H9 (cell line): ENCODE results near the gene LRRC27. TPM values are rescaled to one million over a fixed set of nuclear protein-coding genes. Genes with fewer than 3 reads are reported as not detected.

Source experiments
- DNase-seq: peaks from one replicate; pipeline ENCODE4 v3.0.0-alpha.2; 2017
- H2AFZ ChIP-seq: one replicate; pipeline ENCODE4 v1.6.1; 2013; ENCODE audit warnings: mild to moderate bottlenecking, low read length, control low read depth, moderate library complexity
- H2AK5ac ChIP-seq: 2 replicates; pipeline ENCODE4 v1.6.1; 2013; ENCODE audit warnings: low read length, control low read depth, mixed read lengths; ENCODE audit not compliant: insufficient read length
- H2BK120ac ChIP-seq: one replicate; pipeline ENCODE4 v1.6.1; 2013; ENCODE audit warnings: low read depth, mild to moderate bottlenecking, low read length, control low read depth, inconsistent platforms; ENCODE audit not compliant: poor library complexity, severe bottlenecking
- H2BK12ac ChIP-seq: 2 replicates; pipeline ENCODE4 v1.6.1; 2013; ENCODE audit warnings: low read length, control low read depth, mixed read lengths, low read depth; ENCODE audit not compliant: insufficient read length
- H2BK15ac ChIP-seq: 2 replicates; pipeline ENCODE4 v1.6.1; 2013; ENCODE audit warnings: low read depth, low read length, control low read depth
- H2BK20ac ChIP-seq: one replicate; pipeline ENCODE4 v1.6.1; 2013; ENCODE audit warnings: low read depth, mild to moderate bottlenecking, low read length, control low read depth, inconsistent platforms; ENCODE audit not compliant: poor library complexity, severe bottlenecking
- H2BK5ac ChIP-seq: 2 replicates; pipeline ENCODE4 v1.6.1; 2013; ENCODE audit warnings: low read length, control low read depth, mixed read lengths; ENCODE audit not compliant: insufficient read length
- H3K14ac ChIP-seq: 2 replicates; pipeline ENCODE4 v1.6.1; 2013; ENCODE audit warnings: low read length, control low read depth; ENCODE audit not compliant: insufficient read depth
- H3K18ac ChIP-seq: 2 replicates; pipeline ENCODE4 v1.6.1; 2013; ENCODE audit warnings: low read depth, mild to moderate bottlenecking, mixed read lengths, low read length, control low read depth; ENCODE audit not compliant: insufficient read length
- H3K23ac ChIP-seq: 2 replicates; pipeline ENCODE4 v1.6.1; 2013; ENCODE audit warnings: low read length, control low read depth, mixed read lengths, low read depth; ENCODE audit not compliant: insufficient read length
- H3K23me2 ChIP-seq: 2 replicates; pipeline ENCODE4 v1.6.1; 2013; ENCODE audit warnings: low read depth, mild to moderate bottlenecking, mixed read lengths, low read length, control low read depth; ENCODE audit not compliant: insufficient read length, poor library complexity, severe bottlenecking
- H3K27ac ChIP-seq: 2 replicates; pipeline ENCODE4 v1.5.1; 2013; ENCODE audit warnings: low read length, control low read depth, mixed read lengths, low read depth; ENCODE audit not compliant: insufficient read length
- H3K27me3 ChIP-seq: 2 replicates; pipeline ENCODE4 v1.6.1; 2013; ENCODE audit warnings: low read length, control low read depth, inconsistent platforms; ENCODE audit not compliant: insufficient read depth
- H3K4ac ChIP-seq: 2 replicates; pipeline ENCODE4 v1.6.1; 2013; ENCODE audit warnings: low read depth, mild to moderate bottlenecking, control low read depth, inconsistent platforms, low read length, moderate library complexity
- H3K4me1 ChIP-seq: 2 replicates; pipeline ENCODE4 v1.6.1; 2013; ENCODE audit warnings: low read length, control low read depth, inconsistent platforms; ENCODE audit not compliant: insufficient read depth
- H3K4me2 ChIP-seq: 2 replicates; pipeline ENCODE4 v1.6.1; 2013; ENCODE audit warnings: low read length, control low read depth, mixed read lengths; ENCODE audit not compliant: insufficient read length, insufficient read depth
- H3K56ac ChIP-seq: 2 replicates; pipeline ENCODE4 v1.6.1; 2013; ENCODE audit warnings: low read depth, mild to moderate bottlenecking, mixed read lengths, low read length, control low read depth; ENCODE audit not compliant: insufficient read length
- H3K79me1 ChIP-seq: 2 replicates; pipeline ENCODE4 v1.6.1; 2013; ENCODE audit warnings: low read depth, mild to moderate bottlenecking, moderate library complexity, low read length, control low read depth, inconsistent platforms; ENCODE audit not compliant: insufficient read depth, poor library complexity, severe bottlenecking
- H3K79me2 ChIP-seq: 2 replicates; pipeline ENCODE4 v1.6.1; 2013; ENCODE audit warnings: low read length, control low read depth, inconsistent platforms; ENCODE audit not compliant: insufficient read depth
- H3K9ac ChIP-seq: 2 replicates; pipeline ENCODE4 v1.6.1; 2013; ENCODE audit warnings: low read length, control low read depth, mixed read lengths; ENCODE audit not compliant: insufficient read length; ENCODE audit errors: extremely low read depth
- H3K9me3 ChIP-seq: one replicate; pipeline ENCODE4 v1.6.1; 2013; ENCODE audit warnings: low read depth, low read length, inconsistent platforms; ENCODE audit not compliant: control insufficient read depth
- H3T11ph ChIP-seq: one replicate; pipeline ENCODE4 v1.6.1; 2013; ENCODE audit warnings: mild to moderate bottlenecking, low read length, control low read depth, inconsistent platforms
- H4K20me1 ChIP-seq: one replicate; pipeline ENCODE4 v1.6.1; 2013; ENCODE audit not compliant: control insufficient read depth, insufficient read length, insufficient read depth
- H4K5ac ChIP-seq: 2 replicates; pipeline ENCODE4 v1.6.1; 2013; ENCODE audit warnings: low read depth, mild to moderate bottlenecking, mixed read lengths, low read length, control low read depth; ENCODE audit not compliant: insufficient read length
- H4K8ac ChIP-seq: replicated peaks from 2 replicates; pipeline ENCODE4 v1.6.1; 2013; ENCODE audit warnings: low read length, control low read depth, mixed read lengths, low read depth; ENCODE audit not compliant: insufficient read length
- H4K91ac ChIP-seq: 2 replicates; pipeline ENCODE4 v1.6.1; 2013; ENCODE audit warnings: low read depth, mild to moderate bottlenecking, moderate library complexity, mixed read lengths, low read length, control low read depth; ENCODE audit not compliant: insufficient read length
- H3K27ac Mint-ChIP-seq, 3 experiments: 2 replicates in 2 of 3; 3 replicates in 1 of 3; pipeline ENCODE4 v1.8.0; 2020 to 2021; ENCODE audit warnings: mixed read lengths in 3 of 3, mild to moderate bottlenecking in 1 of 3, moderate library complexity in 1 of 3
- H3K27me3 Mint-ChIP-seq: 2 replicates; pipeline ENCODE4 v1.8.0; 2021; ENCODE audit warnings: low read depth, mild to moderate bottlenecking, moderate library complexity, mixed read lengths
- H3K36me3 Mint-ChIP-seq, 3 experiments: 2 replicates in 2 of 3; 3 replicates in 1 of 3; pipeline ENCODE4 v1.8.0; 2020 to 2021; ENCODE audit warnings: low read depth in 3 of 3, mixed read lengths in 3 of 3; ENCODE audit not compliant: insufficient read depth in 1 of 3
- H3K4me1 Mint-ChIP-seq, 2 experiments: 2 replicates each; pipeline ENCODE4 v1.8.0; 2020; ENCODE audit warnings: mixed read lengths in 2 of 2
- H3K4me3 Mint-ChIP-seq, 2 experiments: 2 replicates in 1 of 2; 3 replicates in 1 of 2; pipeline ENCODE4 v1.8.0; 2020 to 2021; ENCODE audit warnings: mild to moderate bottlenecking in 2 of 2, mixed read lengths in 2 of 2, moderate library complexity in 1 of 2
- H3K9me3 Mint-ChIP-seq, 2 experiments: 2 replicates in 1 of 2; 3 replicates in 1 of 2; pipeline ENCODE4 v1.8.0; 2020; ENCODE audit warnings: mild to moderate bottlenecking in 2 of 2, mixed read lengths in 2 of 2, moderate library complexity in 1 of 2
- CTCF ChIP-seq: fragments of 200-600 bp; sonication (generic); conservative IDR thresholded peaks from 3 replicates; pipeline ENCODE4 v1.8.0; 2021; ENCODE audit warnings: antibody characterized with exemption, mild to moderate bottlenecking
- WGBS: extraction: QIAGEN DNeasy Blood & Tissue Kit; methylation state at CpG from one replicate; pipeline ENCODE4 v1.1.7; 2013; ENCODE audit warnings: missing lambda C conversion rate, low lambda C conversion rate, mixed read lengths; ENCODE audit not compliant: insufficient read length; ENCODE audit errors: extremely low coverage; 5-methylcytosine and 5-hydroxymethylcytosine counted together
- total RNA-seq: library from RNA; stranded (reverse); gene quantifications from 2 replicates; pipeline ENCODE4 v1.2.1, GENCODE V29; 2021

LRRC27 gene
- total RNA-seq, 1 experiment from 2014 or later, result 2.7 TPM

- DNase-seq, result no peak
- Histone ChIP-seq H2BK15ac (no peak overlapping the region), H3K23me2 (no peaks in the 10 kb centered on the region), H2AFZ (no peak overlapping the region), H2BK12ac (no peak overlapping the region), H4K5ac (no peak overlapping the region), H3K56ac (no peak overlapping the region), H3K4ac (no peak overlapping the region), H3K9ac (no peak overlapping the region), H3K27ac (no peak overlapping the region), H3K18ac (no peak overlapping the region), H2BK5ac (no peak overlapping the region), H2AK5ac (no peak overlapping the region), H3K79me2 (no peaks in the 10 kb centered on the region), H4K8ac (no peak overlapping the region), H3K14ac (no peak overlapping the region), H3T11ph (no peak overlapping the region), H3K27me3 (no peaks in the 10 kb centered on the region), H3K4me1 (no peaks in the 10 kb centered on the region), H4K91ac (no peak overlapping the region), H3K23ac (no peak overlapping the region), H3K9me3 (no peaks in the 10 kb centered on the region), H4K20me1 (no peaks in the 10 kb centered on the region), H2BK20ac (no peak overlapping the region), H2BK120ac (no peak overlapping the region), H3K79me1 (no peaks in the 10 kb centered on the region), H3K4me2 (no peak overlapping the region)
- Mint-ChIP-seq H3K27me3 (peaks cover 14% of the 10 kb centered on the region), H3K36me3 (peaks cover 2 to 5% (median 2%) of the 10 kb centered on the region in 3 experiments; a peak in 4 of 7 replicates), H3K9me3 (peaks cover 2 to 3% of the 10 kb centered on the region in 2 experiments; a peak in 3 of 5 replicates), H3K27ac (no peak overlapping the region), H3K4me3 (no peak overlapping the region), H3K4me1 (peaks cover 2 to 9% of the 10 kb centered on the region in 2 experiments; a peak in 1 of 4 replicates)
- no CpG with 5 or more reads among the region's 2 CpGs for WGBS
- no peak for TF ChIP-seq CTCF
Measured at GRCh38 chr10:132381741-132382140, 49.7 kb downstream of the LRRC27 start.
